M059J (cell line): Measurements from ENCODE around the gene PCLAF. TPM values are rescaled to one million over a fixed set of nuclear protein-coding genes. Genes with fewer than 3 reads are reported as not detected.

Experiments
- DNase-seq: peaks from one replicate; pipeline ENCODE4 v3.0.0-alpha.2; 2012; ENCODE audit warnings: low read depth
- total RNA-seq: library from RNA; depleted of rRNA; stranded (reverse); fragments of >200 nt; shearing (Covaris generic); gene quantifications from 2 replicates; pipeline ENCODE4 v1.2.3, GENCODE V29; 2014; rRNA removed

The PCLAF gene
- total RNA-seq, 1 experiment from 2014 or later: 163 TPM

DNA sequence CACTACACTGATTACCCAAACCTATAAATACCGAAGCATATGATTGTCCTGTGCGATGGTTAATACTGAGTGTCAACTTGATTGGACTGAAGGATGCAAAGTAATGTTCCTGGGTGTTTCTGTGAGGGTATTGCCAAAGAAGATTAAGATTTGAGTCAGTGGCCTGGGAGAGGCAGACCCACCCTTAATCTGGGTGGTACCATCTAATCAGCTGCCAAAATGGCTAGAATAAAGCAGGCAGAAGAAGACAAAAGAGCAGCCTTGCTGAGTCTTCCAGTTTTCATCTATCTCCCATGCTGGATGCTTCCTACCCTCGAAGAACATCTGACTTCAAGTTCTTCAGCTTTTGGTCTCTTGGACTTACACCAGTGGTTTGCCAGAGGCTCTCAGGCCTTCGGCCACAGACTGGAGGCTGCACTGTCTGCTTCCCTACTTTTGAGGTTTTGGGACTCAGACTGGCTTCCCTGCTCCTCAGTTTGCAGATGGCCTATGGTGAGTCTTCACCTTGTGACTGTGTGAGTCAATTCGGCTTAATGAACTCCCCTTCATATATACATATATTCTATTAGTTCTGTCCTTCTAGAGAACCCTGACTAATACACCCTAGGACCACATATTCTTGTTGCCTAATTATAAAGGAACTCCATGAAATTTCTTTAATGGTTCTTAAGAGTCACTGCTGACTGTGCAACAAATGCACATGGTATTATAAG lies 56.9 kb downstream of the PCLAF start:
- no peak for DNase-seq

GRCh38 chr15:64315216-64315615 lies 66.0 kb downstream of the PCLAF start:
- no peak for DNase-seq

- no peak for DNase-seq
Observed at GRCh38 chr15:64314456-64314855, 66.8 kb downstream of the PCLAF start.

Other genes starting within 250 kb of the PCLAF start
- gene SNX22, start 229.7 kb downstream of the PCLAF start, total RNA-seq: 0.20 and 0.27 TPM in 2 replicates
- gene PPIB, start 218.4 kb downstream of the PCLAF start, total RNA-seq: 814 and 1,026 TPM in 2 replicates
- gene CSNK1G1, start 25.3 kb downstream of the PCLAF start, total RNA-seq: 12.2 and 33.8 TPM in 2 replicates
- 10.5 and 10.6 TPM in 2 replicates for gene TRIP4, start 6.4 kb upstream of the PCLAF start, total RNA-seq
- gene ZNF609, start 79.1 kb upstream of the PCLAF start, total RNA-seq: 10.6 and 18.1 TPM in 2 replicates